Activated naive CD4-positive, alpha-beta T cell treated with anti-CD3 and anti-CD28 coated beads, Interleukin-2, amount 10 ng/mL, durations not matched to agents 5 hours and 36 hours (primary cell): Measurements from ENCODE around the gene CES1. TPM values are rescaled to one million over a fixed set of nuclear protein-coding genes. Genes with fewer than 3 reads are reported as not detected.

Experiments
- total RNA-seq, 2 experiments: library from RNA; stranded (reverse); gene quantifications; one replicate each; pipeline ENCODE4 v1.2.3, GENCODE V29; 2021

Gene CES1
- under 1 TPM in 1 of 2 experiments, not detected in 1; 0.60 TPM for total RNA-seq

DNA sequence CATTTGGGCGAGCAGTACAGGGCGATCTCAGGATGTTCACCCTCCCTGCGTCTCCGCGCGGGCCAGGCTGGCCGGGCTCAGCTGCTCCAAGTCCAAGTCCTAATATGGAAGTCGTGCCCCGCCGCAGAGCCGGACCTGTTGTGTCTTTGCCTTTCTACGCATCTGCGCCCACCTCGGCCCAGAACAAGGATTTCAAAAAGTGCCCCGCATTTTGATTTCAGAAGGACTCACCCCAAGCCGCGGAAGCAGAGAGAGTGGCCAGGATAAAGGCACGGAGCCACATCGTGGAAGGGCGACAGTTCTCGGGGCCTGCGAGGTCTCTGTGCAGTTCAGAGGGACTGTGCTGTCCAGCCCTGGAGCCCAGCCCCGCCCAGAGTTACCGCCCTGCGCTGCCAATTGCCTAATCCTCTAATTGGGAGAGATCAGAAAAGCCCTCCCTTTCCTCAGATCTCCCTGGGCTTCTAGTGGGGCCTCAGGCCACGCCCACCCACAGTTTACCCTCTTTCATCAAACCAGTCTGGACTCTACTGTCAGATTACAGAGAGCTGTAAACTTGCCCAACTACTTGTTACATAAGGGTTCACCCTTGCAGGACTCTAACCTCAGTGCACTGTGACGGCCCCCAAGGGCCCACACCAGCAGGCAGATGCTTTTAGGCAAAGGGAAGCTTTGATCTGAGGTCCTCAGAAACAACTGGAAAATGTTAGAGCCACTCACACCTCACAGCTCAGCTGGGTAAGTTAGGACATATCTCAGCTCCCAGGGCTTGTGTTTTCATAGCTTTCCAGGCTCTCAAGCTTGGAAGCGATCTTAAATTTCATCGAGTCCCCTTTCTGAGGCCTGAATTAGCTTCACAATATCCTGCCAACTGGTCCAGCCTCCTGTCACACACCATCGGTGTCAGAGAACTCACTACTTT is at the start of gene CES1:
CES1 (minus strand) TSS at position 324 of the 919 bp plus-strand sequence; CDS start at position 283, 41 bp downstream.

DNA sequence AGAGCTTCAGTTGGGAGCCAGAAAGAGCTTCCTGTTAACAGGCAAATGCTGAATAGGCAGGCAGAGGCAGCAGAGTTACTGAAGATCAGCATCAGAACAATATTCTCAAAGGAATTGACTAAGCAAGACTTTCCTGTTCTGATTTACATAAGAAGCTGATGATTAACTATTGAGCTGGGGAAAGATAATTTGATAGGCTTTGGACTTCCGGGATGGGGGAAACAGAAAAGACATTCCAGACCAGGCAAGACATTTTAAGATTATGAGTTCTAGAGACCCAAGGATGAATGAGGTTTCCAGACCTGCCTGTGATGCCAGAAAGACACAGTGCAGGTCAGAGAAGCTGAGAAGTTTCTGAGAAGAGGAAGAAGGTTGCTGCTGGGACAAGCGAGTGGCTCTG is 42.4 kb upstream of the CES1 start, which contains the start of gene CES5A:
CES5A (minus strand) TSS at position 101 of the 400 bp plus-strand sequence. CDS start 152 bp downstream, outside the sequence.

Other genes starting within 250 kb of the CES1 start
- gene SLC6A2, start 177.1 kb downstream of the CES1 start, total RNA-seq, result not detected
- gene CES5A, start 42.3 kb upstream of the CES1 start, total RNA-seq, result not detected